HG03521 (cell line): ENCODE results near the gene E2F6.

ENCODE experiments used
- ATAC-seq: cut with Tn5 transposase; IDR thresholded peaks from one replicate; pipeline ENCODE4 v1.9.1; 2021; ENCODE audit warnings: mild to moderate bottlenecking, moderate library complexity; ENCODE audit not compliant: unreplicated experiment

E2F6 gene

GRCh38 chr2:11494310-11494709 lies 28.3 kb upstream of the E2F6 start:
- ATAC-seq = no peak

GRCh38 chr2:11493282-11493681 lies 27.3 kb upstream of the E2F6 start:
- no peak for ATAC-seq

GRCh38 chr2:11492720-11493119 lies 26.8 kb upstream of the E2F6 start:
- ATAC-seq = no peak

GRCh38 chr2:11492244-11492643 lies 26.3 kb upstream of the E2F6 start:
- no peak for ATAC-seq

GRCh38 chr2:11491348-11491933 lies 25.5 kb upstream of the E2F6 start:
- no peak for ATAC-seq

GRCh38 chr2:11490194-11490593 lies 24.2 kb upstream of the E2F6 start:
- no peak for ATAC-seq

- ATAC-seq = no peak
Observed at GRCh38 chr2:11488809-11489208, 22.8 kb upstream of the E2F6 start.

GRCh38 chr2:11483806-11484617 lies 18.1 kb upstream of the E2F6 start:
- no peak for ATAC-seq

- ATAC-seq = no peak
Observed at GRCh38 chr2:11482473-11483035, 16.6 kb upstream of the E2F6 start.

GRCh38 chr2:11481789-11482472 lies 16.0 kb upstream of the E2F6 start:
- ATAC-seq = no peak

- no peak for ATAC-seq
Observed at GRCh38 chr2:11481426-11481788, 15.4 kb upstream of the E2F6 start.

GRCh38 chr2:11480859-11481258 lies 14.9 kb upstream of the E2F6 start:
- no peak for ATAC-seq

GRCh38 chr2:11480406-11480805 lies 14.4 kb upstream of the E2F6 start:
- ATAC-seq = no peak

GRCh38 chr2:11478899-11479605 lies 13.1 kb upstream of the E2F6 start:
- no peak for ATAC-seq

GRCh38 chr2:11477994-11478393 lies 12.0 kb upstream of the E2F6 start:
- ATAC-seq = no peak

GRCh38 chr2:11473659-11474433 lies 7.9 kb upstream of the E2F6 start:
- no peak for ATAC-seq

- no peak for ATAC-seq
Observed at GRCh38 chr2:11467749-11468148, 1.8 kb upstream of the E2F6 start.

- ATAC-seq = no peak
Observed at GRCh38 chr2:11467129-11467649, 1.2 kb upstream of the E2F6 start.

GRCh38 chr2:11466307-11467128 lies 557 bp upstream of the E2F6 start:
- peak; percentile 10 for ATAC-seq
